ENCODE measurements around the gene STK25.

The STK25 gene

DNA sequence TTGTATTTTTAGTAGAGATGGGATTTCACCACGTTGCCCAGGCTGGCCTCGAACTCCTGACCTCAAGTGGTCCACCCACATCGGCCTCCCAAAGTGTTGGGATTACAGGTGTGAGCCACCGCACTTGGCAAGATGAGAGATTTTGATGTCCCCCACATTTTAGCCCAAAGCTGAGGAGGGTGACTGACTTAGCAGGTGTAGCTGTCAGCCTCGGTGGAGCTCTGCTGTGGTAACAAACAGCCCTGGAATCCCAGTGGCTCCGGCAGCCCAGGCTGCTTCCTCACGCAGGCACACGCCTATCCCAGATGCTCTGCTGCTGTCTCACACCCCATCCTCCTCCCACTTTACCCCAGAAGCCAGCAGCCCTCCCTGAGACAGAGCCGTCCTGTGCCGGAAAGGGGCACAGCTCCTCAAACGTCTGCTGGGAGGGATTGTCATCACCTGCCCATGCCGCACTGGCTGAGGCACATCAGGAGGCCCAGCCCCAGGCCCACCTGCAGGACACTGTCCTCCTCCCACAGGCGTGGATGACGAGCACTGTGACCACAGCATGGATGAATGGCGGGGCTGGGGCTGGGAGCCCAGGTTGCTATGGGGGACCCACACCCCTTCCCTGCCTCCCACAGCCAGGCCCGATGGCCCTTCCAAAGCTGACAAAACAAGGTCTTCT is 39.5 kb upstream of the STK25 start:
- Histone ChIP-seq H3K36me3 (replicated peaks) (no peaks in the 10 kb centered on the region), H3K27me3 (replicated peaks) (no peaks in the 10 kb centered on the region), H3K27ac (peak overlapping the region; percentile 77), H3K4me3 (ENCODE audit: low read depth, low read length) (no peak overlapping the region)
- in situ Hi-C loops (cut with HindIII; ENCODE audit: low pct_ligation_motif_present, low sequenced_read_pairs), result no loop called here
- no peak for TF ChIP-seq CTCF (IDR thresholded peaks at IDR 0.05; ENCODE audit: low read depth, low read length, missing control alignments)
- no peak for DNase-seq

- peak; percentile 96 for DNase-seq
- Histone ChIP-seq H3K36me3 (replicated peaks) (no peaks in the 10 kb centered on the region), H3K27me3 (replicated peaks) (no peaks in the 10 kb centered on the region), H3K27ac (peak overlapping the region; percentile 77), H3K4me3 (ENCODE audit: low read depth, low read length) (peak overlapping the region; percentile 25)
- in situ Hi-C loops (cut with HindIII; ENCODE audit: low pct_ligation_motif_present, low sequenced_read_pairs), result no loop called here
- no peak for TF ChIP-seq CTCF (IDR thresholded peaks at IDR 0.05; ENCODE audit: low read depth, low read length, missing control alignments)
Observed at GRCh38 chr2:241546771-241547498, 38.6 kb upstream of the STK25 start.

- no peak for TF ChIP-seq CTCF (IDR thresholded peaks at IDR 0.05; ENCODE audit: low read depth, low read length, missing control alignments)
- Histone ChIP-seq H3K4me3 (ENCODE audit: low read depth, low read length) (no peak overlapping the region), H3K36me3 (replicated peaks) (no peaks in the 10 kb centered on the region), H3K27me3 (replicated peaks) (no peaks in the 10 kb centered on the region), H3K27ac (peak overlapping the region; percentile 77)
- in situ Hi-C loops (cut with HindIII; ENCODE audit: low pct_ligation_motif_present, low sequenced_read_pairs), result no loop called here
- DNase-seq, result peak; percentile 25
Observed at GRCh38 chr2:241545523-241546473, 37.4 kb upstream of the STK25 start.

DNA sequence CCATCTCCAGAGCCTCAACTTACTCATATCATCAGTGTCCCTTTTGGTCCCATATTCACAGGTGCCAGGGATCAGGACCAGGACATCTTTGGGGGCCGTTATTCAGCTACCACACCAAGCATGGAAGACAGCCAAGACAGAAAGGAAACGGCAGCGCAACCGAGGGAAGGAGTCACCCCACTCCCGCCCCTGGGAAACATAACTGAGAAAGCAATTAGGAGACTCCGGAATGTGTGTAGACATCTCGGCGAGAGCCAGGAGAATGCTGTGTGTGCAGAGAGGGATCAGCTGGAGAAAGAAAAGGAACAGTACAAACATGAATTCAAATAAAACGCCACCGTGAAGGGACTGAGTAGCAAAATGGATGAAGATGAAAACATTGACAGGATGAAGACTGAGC is 36.7 kb upstream of the STK25 start:
- Histone ChIP-seq H3K36me3 (replicated peaks) (no peaks in the 10 kb centered on the region), H3K4me3 (ENCODE audit: low read depth, low read length) (no peak overlapping the region), H3K27me3 (replicated peaks) (no peaks in the 10 kb centered on the region), H3K27ac (peak overlapping the region; percentile 62)
- TF ChIP-seq CTCF (IDR thresholded peaks at IDR 0.05; ENCODE audit: low read depth, low read length, missing control alignments), result no peak
- in situ Hi-C loops (cut with HindIII; ENCODE audit: low pct_ligation_motif_present, low sequenced_read_pairs), result no loop called here
- peak; percentile 68 for DNase-seq

DNA sequence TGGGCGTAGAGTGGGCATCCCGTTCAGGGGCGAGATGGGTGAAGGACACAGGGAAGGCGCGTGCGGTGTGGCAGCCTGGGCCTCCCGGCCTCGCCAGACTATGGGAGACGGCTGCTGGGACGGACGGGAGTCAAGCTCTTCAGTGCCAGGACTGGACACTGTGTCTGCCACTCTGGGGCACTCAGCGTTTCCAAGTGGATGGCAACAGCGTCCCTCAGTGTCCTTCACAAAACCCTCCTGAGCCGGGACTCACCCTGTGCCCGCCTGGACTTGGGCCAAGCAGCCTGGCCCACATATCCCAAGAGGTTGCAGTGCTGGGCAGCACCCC is 33.9 kb upstream of the STK25 start:
- Histone ChIP-seq H3K27ac (no peak overlapping the region), H3K4me3 (ENCODE audit: low read depth, low read length) (no peak overlapping the region), H3K27me3 (replicated peaks) (no peaks in the 10 kb centered on the region), H3K36me3 (replicated peaks) (no peaks in the 10 kb centered on the region)
- DNase-seq, result no peak
- no peak for TF ChIP-seq CTCF (IDR thresholded peaks at IDR 0.05; ENCODE audit: low read depth, low read length, missing control alignments)
- in situ Hi-C loops (cut with HindIII; ENCODE audit: low pct_ligation_motif_present, low sequenced_read_pairs), result no loop called here

All from brain microvascular endothelial cell (primary cell).